ENCODE data around the gene ASIC2.
"Not testable (repeated sequence)": the region's sequence is repeated elsewhere in the genome, so short reads cannot be mapped to it uniquely, and the experiment has no call there.

ASIC2 gene

GRCh38 chr17:32969231-32969630, 323.9 kb downstream of the ASIC2 start:
- not testable (repeated sequence) for DNase-seq

GRCh38 chr17:32964541-32964940, 328.6 kb downstream of the ASIC2 start:
- no peak for DNase-seq

Data from suppressor macrophage treated with lipopolysaccharide for 4 hours (primary cell).